Activated CD4-positive, alpha-beta T cell treated with anti-CD3 and anti-CD28 coated beads for 36 hours (primary cell): ENCODE results near the gene ZNF878. TPM values are rescaled to one million over a fixed set of nuclear protein-coding genes. Genes with fewer than 3 reads are reported as not detected.
A peak's percentile ranks its signal among the peaks of the same experiment; 100 is the strongest.

Experiments used
- ATAC-seq: fragments of 200-7000 bp; cut with Tn5 transposase; one replicate; pipeline ENCODE4 v1.10.0; 2021; ENCODE audit warnings: mild to moderate bottlenecking, moderate library complexity
- CTCF ChIA-PET: fragments of 350-600 bp; sonication (Branson Sonifier 250); formaldehyde crosslinking; loops from one replicate; lab custom pipeline; 2021; ENCODE audit warnings: antibody characterized with exemption; lab: Charles Lee
- POLR2A ChIA-PET: fragments of 350-600 bp; sonication (Branson Sonifier 250); formaldehyde crosslinking; loops from one replicate; lab custom pipeline; 2021; ENCODE audit warnings: antibody characterized with exemption, inconsistent platforms; lab: Charles Lee
- DNase-seq: peaks from one replicate; pipeline ENCODE4 v3.0.0-alpha.2; 2020
- H3K27ac Mint-ChIP-seq: one replicate; pipeline ENCODE4 v1.8.0; 2021; ENCODE audit warnings: mixed read lengths
- H3K27me3 Mint-ChIP-seq: one replicate; pipeline ENCODE4 v1.8.0; 2021; ENCODE audit warnings: mixed read lengths
- H3K36me3 Mint-ChIP-seq: one replicate; pipeline ENCODE4 v1.8.0; 2021; ENCODE audit warnings: low read depth, mixed read lengths
- H3K4me1 Mint-ChIP-seq: one replicate; pipeline ENCODE4 v1.8.0; 2021; ENCODE audit warnings: mixed read lengths
- H3K4me3 Mint-ChIP-seq: one replicate; pipeline ENCODE4 v1.8.0; 2021; ENCODE audit warnings: mild to moderate bottlenecking, moderate library complexity, mixed read lengths
- H3K9me3 Mint-ChIP-seq: one replicate; pipeline ENCODE4 v1.8.0; 2021; ENCODE audit warnings: low read depth, mixed read lengths
- intact Hi-C, 2 experiments: fragments of 100-400 bp; cut with DNase I in 1 of 2; cut with micrococcal nuclease in 1 of 2; formaldehyde crosslinking; loops; one replicate each; pipeline versions ENCODE4 v1.14.2 to v1.15.1; 2022 to 2024; cut with DNase I, micrococcal nuclease
- total RNA-seq, 2 experiments: library from RNA; stranded (reverse); gene quantifications; one replicate each; pipeline ENCODE4 v1.2.3, GENCODE V29; 2021

The ZNF878 gene
- total RNA-seq, 2 experiments from 2014 or later: 1.1 TPM

DNA sequence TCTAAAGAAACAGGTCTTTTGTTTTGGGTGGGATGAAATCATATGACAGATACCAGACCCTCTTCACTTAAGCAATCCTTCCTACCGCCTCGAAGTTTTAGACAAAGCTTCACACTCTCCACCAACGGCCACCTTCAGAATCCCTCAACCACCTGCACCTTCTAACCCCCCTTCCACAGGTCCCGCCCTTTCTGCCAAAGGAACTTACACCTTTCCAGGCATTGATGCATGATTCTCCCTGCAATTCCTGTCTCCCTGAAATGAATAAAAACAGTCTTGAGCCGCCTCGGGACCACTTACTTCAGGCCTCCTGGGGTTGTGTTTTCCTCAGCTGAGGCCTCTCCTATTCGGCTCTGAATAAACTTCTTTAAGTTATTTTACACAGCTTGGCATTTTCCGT is 18.1 kb downstream of the ZNF878 start:
- DNase-seq (no peak), ATAC-seq (no peak)
- ChIA-PET POLR2A (interaction anchor here (0.8 to 1.7 kb wide), 2 partner anchors 46 to 460 kb away, joined by 4 to 8 read pairs; no protein-coding TSS in a partner anchor), CTCF (interaction anchor here (0.9 to 1.8 kb wide), 3 partner anchors 25 to 107 kb away, joined by 3 to 6 read pairs (median 5); no protein-coding TSS in a partner anchor)
- peaks cover under 1% of the 10 kb centered on the region for H3K36me3 Mint-ChIP-seq
- peaks cover 2% of the 10 kb centered on the region for H3K9me3 Mint-ChIP-seq
- peaks cover 3% of the 10 kb centered on the region for H3K27me3 Mint-ChIP-seq
- intact Hi-C loops: loop anchor here (1.0 to 5.0 kb wide), 3 partner anchors 32 to 111 kb away; no protein-coding TSS in a partner anchor
- H3K4me3 Mint-ChIP-seq: peak overlapping the region; percentile 41
- peak overlapping the region; percentile 5 for H3K27ac Mint-ChIP-seq
- H3K4me1 Mint-ChIP-seq: peaks cover 9% of the 10 kb centered on the region

DNA sequence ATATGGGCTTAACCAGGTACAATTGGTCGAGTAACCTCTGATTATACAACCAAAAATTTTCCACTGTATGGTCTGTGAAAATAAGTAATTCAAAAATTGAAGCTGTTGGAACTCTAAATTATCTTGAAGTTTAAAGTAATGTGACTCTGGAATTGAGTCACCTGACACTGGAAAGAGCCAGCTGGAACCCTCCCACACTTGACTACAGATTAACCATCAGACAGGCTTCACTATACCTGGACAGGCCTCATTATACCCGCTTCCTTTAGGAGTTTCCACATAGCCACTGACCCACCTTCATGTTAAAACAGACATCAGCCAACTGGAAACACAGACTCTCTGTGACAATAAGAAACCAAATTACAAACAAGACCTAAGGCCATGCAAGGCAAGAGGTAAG is 18.6 kb downstream of the ZNF878 start:
- Mint-ChIP-seq H3K9me3 (peaks cover 2% of the 10 kb centered on the region), H3K27me3 (peaks cover 3% of the 10 kb centered on the region), H3K4me1 (peaks cover 9% of the 10 kb centered on the region), H3K27ac (no peak overlapping the region), H3K36me3 (peaks cover 3% of the 10 kb centered on the region), H3K4me3 (peak overlapping the region; percentile 41)
- intact Hi-C loops: loop anchor here in 1 of 2 experiments (2.0 kb wide), 1 partner anchor 33 kb away; no protein-coding TSS in a partner anchor
- POLR2A ChIA-PET: no interaction called here
- CTCF ChIA-PET: interaction anchor here (1.5 to 1.8 kb wide), 2 partner anchors 71 to 107 kb away, joined by 3 to 6 read pairs; no protein-coding TSS in a partner anchor
- ATAC-seq: no peak
- no peak for DNase-seq

DNA sequence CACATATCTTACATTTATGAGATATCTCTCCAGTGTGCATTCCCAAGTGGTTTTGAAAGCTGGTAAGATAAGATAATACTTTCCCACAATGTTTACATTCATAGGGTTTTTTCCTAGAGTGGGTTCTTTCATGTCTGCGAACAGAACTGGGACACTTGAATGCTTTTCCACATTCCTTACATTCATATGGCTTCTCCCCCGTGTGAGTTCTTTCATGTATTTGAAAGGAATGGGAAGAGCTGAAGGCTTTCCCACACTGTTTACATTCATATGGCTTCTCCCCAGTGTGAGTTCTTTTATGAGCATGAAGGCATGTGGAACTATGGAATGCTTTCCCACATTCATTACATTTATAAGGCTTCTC is 37.0 kb downstream of the ZNF878 start:
- no peak for ATAC-seq
- Mint-ChIP-seq H3K36me3 (peaks cover 75% of the 10 kb centered on the region), H3K4me1 (no peaks in the 10 kb centered on the region), H3K4me3 (no peak overlapping the region), H3K27ac (no peak overlapping the region), H3K9me3 (peaks cover 42% of the 10 kb centered on the region), H3K27me3 (no peaks in the 10 kb centered on the region)
- ChIA-PET CTCF (no interaction called here), POLR2A (no interaction called here)
- DNase-seq: no peak
- intact Hi-C loops: loop anchor here in 1 of 2 experiments (10.0 kb wide), 1 partner anchor 331 kb away; no protein-coding TSS in a partner anchor

DNA sequence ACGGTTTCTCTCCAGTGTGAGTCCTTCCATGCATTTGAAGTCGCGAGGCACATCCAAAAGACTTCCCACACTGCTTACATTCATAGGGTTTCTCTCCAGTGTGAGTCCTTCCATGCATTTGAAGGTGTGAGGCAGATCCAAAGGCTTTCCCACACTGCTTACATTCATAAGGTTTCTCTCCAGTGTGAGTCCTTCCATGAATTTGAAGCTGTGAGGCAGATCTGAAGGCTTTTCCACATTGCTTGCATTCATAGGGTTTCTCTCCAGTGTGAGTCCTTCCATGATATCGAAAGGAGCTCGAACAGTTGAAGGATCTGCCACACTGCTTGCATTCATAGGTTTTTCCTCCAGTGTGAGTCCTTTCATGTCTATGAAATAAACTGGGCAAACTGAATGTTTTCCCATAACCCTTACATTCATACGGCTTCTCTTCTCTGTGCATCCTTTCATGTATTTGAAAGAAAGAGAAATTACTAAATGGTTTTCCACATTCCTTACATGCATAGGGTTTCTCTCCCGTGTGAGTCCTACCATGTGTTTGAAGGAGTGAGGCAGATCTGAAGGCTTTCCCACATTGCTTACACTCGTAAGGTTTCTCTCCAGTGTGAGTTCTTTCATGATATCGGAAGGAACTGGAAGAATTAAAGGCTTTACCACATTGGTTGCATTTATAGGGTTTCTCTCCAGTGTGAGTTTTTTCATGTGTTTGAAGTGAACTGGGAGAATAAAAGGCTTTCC is 37.6 kb downstream of the ZNF878 start:
- CTCF ChIA-PET: no interaction called here
- H3K9me3 Mint-ChIP-seq: peaks cover 42% of the 10 kb centered on the region
- no peak overlapping the region for H3K4me3 Mint-ChIP-seq
- intact Hi-C loops: loop anchor here in 1 of 2 experiments (10.0 kb wide), 1 partner anchor 330 kb away; no protein-coding TSS in a partner anchor
- POLR2A ChIA-PET: no interaction called here
- H3K27ac Mint-ChIP-seq: no peak overlapping the region
- no peaks in the 10 kb centered on the region for H3K4me1 Mint-ChIP-seq
- H3K36me3 Mint-ChIP-seq: peaks cover 77% of the 10 kb centered on the region
- DNase-seq (no peak), ATAC-seq (no peak)
- no peaks in the 10 kb centered on the region for H3K27me3 Mint-ChIP-seq

DNA sequence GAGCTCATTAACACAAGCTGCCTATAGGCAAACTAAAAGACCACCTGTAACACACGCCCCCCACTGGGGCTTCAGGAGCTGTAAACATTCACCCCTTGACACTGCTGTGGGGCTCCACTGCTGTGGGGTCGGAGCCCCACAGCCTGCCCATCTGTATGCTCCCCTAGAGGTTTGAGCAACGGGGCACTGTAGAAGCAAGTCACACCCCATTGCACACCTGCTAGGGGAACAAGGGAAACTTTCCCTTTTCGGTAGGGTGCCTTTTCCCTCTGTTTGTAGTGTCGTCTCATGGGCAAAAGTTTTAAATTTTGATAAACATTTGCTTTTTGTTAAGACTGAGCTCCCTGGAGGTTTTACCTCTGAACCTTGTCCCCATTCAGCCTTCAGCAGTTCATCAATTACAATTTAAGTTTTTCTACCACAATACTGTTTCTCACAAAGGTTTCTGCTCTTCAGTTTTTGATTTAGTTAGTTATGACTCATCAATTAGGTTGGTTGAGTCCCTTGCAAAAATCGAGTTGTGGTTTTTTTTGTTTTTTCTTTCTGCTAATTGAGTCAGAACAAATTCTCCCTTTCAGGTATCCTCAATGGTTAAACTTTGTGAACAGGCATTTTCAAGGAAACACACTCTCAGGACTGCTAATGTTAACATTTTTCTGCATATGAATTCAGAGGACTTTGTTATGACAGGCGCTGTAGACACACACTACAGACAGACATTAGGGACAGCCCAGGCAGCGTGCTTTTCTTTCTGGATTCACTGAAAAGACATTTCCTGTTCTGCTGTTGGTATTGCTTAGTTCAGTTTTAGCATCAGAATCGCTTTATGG is 52.4 kb downstream of the ZNF878 start:
- ChIA-PET CTCF (interaction anchor here (1.5 to 1.6 kb wide), 3 partner anchors 11 to 202 kb away, joined by 4 to 11 read pairs (median 4); partner anchors contain the start of gene ZNF491), POLR2A (no interaction called here)
- Mint-ChIP-seq H3K27me3 (no peaks in the 10 kb centered on the region), H3K36me3 (peaks cover 42% of the 10 kb centered on the region), H3K9me3 (no peaks in the 10 kb centered on the region), H3K27ac (peak overlapping the region; percentile 81), H3K4me3 (no peak overlapping the region), H3K4me1 (peaks cover 23% of the 10 kb centered on the region)
- DNase-seq (peak; percentile 57), ATAC-seq (peak; percentile 96)
- intact Hi-C loops: loop anchor here (1.0 to 5.0 kb wide), 5 partner anchors 12 to 76 kb away; partner anchors contain the start of genes ZNF433 (in 2 of the 2) and ZNF878 (in 1 of the 2)

DNA sequence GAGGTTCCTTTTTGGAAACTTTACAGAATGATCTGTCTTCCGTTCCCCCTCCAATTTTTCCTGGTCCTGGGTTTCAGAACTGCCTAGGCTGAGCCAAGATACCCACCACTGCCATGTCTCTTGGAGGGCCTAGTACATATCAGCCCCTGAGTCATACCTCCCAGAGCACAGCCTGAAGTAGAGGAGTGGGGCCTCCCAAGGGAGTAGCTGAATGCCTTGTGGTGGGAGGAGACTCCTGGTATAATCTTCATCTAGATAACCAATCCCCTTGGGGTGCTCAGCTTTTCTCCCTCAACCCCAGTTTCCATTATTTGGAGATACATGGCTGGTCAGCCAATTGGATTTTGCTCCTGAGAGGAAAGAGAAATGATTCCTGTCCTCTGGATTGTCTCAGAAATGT is 57.6 kb downstream of the ZNF878 start:
- POLR2A ChIA-PET: no interaction called here
- Mint-ChIP-seq H3K27me3 (no peaks in the 10 kb centered on the region), H3K36me3 (peaks cover 25% of the 10 kb centered on the region), H3K4me1 (peaks cover 40% of the 10 kb centered on the region), H3K9me3 (no peaks in the 10 kb centered on the region), H3K4me3 (no peak overlapping the region), H3K27ac (no peak overlapping the region)
- ATAC-seq (no peak), DNase-seq (no peak)
- CTCF ChIA-PET: interaction anchor here (0.5 to 0.6 kb wide), 2 partner anchors 21 to 116 kb away, joined by 3 read pairs; no protein-coding TSS in a partner anchor
- intact Hi-C loops: no loop called here

Other genes with a start within 250 kb of the ZNF878 start
- 1 to 10 TPM; 7.0 to 7.7 TPM for gene ZNF440, start 238.7 kb downstream of the ZNF878 start, total RNA-seq
- 10 to 100 TPM; 10.4 to 11.4 TPM for gene ZNF439, start 204.2 kb downstream of the ZNF878 start, total RNA-seq
- gene ZNF69, start 165.2 kb downstream of the ZNF878 start, total RNA-seq: 1 to 10 TPM; 2.4 to 2.5 TPM
- 10 to 100 TPM; 13.3 to 14.5 TPM for gene ZNF700, start 127.9 kb downstream of the ZNF878 start, total RNA-seq
- 1 to 10 TPM; 1.1 to 1.2 TPM for gene ZNF763, start 87.9 kb downstream of the ZNF878 start, total RNA-seq
- 1 to 10 TPM; 1.2 to 1.5 TPM for gene ZNF433, start 17.3 kb downstream of the ZNF878 start, total RNA-seq
- gene ZNF844, start 11.8 kb upstream of the ZNF878 start, total RNA-seq: 1 to 10 TPM; 4.4 to 5.5 TPM
- 1 to 10 TPM; 3.2 to 3.3 TPM for gene ZNF20, start 87.4 kb upstream of the ZNF878 start, total RNA-seq
- 1 to 10 TPM; 3.8 to 5.5 TPM for gene ZNF625, start 103.8 kb upstream of the ZNF878 start, total RNA-seq
- gene ZNF136, start 110.1 kb upstream of the ZNF878 start, total RNA-seq: 10 to 100 TPM; 11.7 to 12.9 TPM
- 1 to 10 TPM; 7.3 to 8.1 TPM for gene ZNF44, start 241.9 kb upstream of the ZNF878 start, total RNA-seq